Upper lobe of left lung (tissue), 6 donors: ENCODE results near the gene DDX3X. TPM values are rescaled to one million over a fixed set of nuclear protein-coding genes. Genes with fewer than 3 reads are reported as not detected.

Source experiments
- ATAC-seq, 2 donors: fragments of 200-7000 bp; cut with Tn5 transposase; one replicate each; pipeline ENCODE4 v1.9.1; 2022; ENCODE audit warnings: mild to moderate bottlenecking in 2 of 2, moderate library complexity in 2 of 2; ENCODE audit not compliant: low FRiP score in 2 of 2
- DNase-seq, 2 donors: peaks; one replicate each; pipeline ENCODE4 v3.0.0-alpha.2; 2019 to 2020
- H3K27ac ChIP-seq, 4 donors: fragments of 200-600 bp; sonication (generic); one replicate each; pipeline ENCODE4 v1.5.1; 2016 to 2019
- H3K27me3 ChIP-seq, 4 donors: fragments of 200-600 bp; sonication (generic); one replicate each; pipeline ENCODE4 v1.5.1; 2017 to 2019
- H3K36me3 ChIP-seq, 4 donors: fragments of 200-600 bp; sonication (generic); one replicate each; pipeline ENCODE4 v1.5.1; 2016 to 2019
- H3K4me1 ChIP-seq, 4 donors: fragments of 200-600 bp; sonication (generic); one replicate each; pipeline ENCODE4 v1.5.1; 2018 to 2019
- H3K4me3 ChIP-seq, 4 donors: fragments of 200-600 bp; sonication (generic); one replicate each; pipeline ENCODE4 v1.5.1; 2017 to 2019; ENCODE audit warnings: mild to moderate bottlenecking in 2 of 4, moderate library complexity in 1 of 4
- H3K9me3 ChIP-seq, 4 donors: fragments of 200-600 bp; sonication (generic); one replicate each; pipeline ENCODE4 v1.5.1; 2018 to 2019
- EP300 ChIP-seq, 4 donors: sonication (generic); formaldehyde crosslinking; IDR thresholded peaks; one replicate each; pipeline ENCODE4 v1.5.1; 2017; ENCODE audit warnings: antibody characterized with exemption in 4 of 4, control low read depth in 2 of 4
- POLR2A ChIP-seq, 4 donors: fragments of 450-650 bp; IDR thresholded peaks; one replicate each; pipeline ENCODE4 v1.5.1; 2016 to 2017; ENCODE audit warnings: antibody characterized with exemption in 4 of 4, mild to moderate bottlenecking in 2 of 4
- POLR2AphosphoS5 ChIP-seq, 2 donors: sonication (generic); formaldehyde crosslinking; IDR thresholded peaks; one replicate each; pipeline ENCODE4 v1.5.1; 2017; ENCODE audit warnings: antibody characterized with exemption in 2 of 2
- WGBS, 2 donors: methylation state at CpG; one replicate each; pipeline ENCODE4 v1.1.5; 2017 to 2018; 5-methylcytosine and 5-hydroxymethylcytosine counted together
- total RNA-seq, 6 donors: library from RNA; depleted of rRNA in 4 of 6; stranded (reverse); fragments of >200 nt in 4 of 6; gene quantifications; one replicate each; pipeline versions ENCODE4 v1.1.0 to v1.2.1, GENCODE V29; 2016 to 2021
- TF ChIP-seq, protein P1 (sequence below), 6 experiments: fragments of 450-650 bp in 4 of 6; fragments of 200-600 bp in 2 of 6; sonication (generic) in 2 of 6; IDR thresholded peaks; one replicate each; pipeline ENCODE4 v1.5.1; 2016 to 2019; ENCODE audit warnings: antibody characterized with exemption in 6 of 6
- donor health status: DM: no; HTN: no; CAD: no; lungs with moderate emphysema.
- donor health status: DM: no; HTN: yes; CAD: no; lungs with severe emphysema.

Gene DDX3X
- total RNA-seq, 6 donors from 2014 or later: 158 to 294 (median 244) TPM

DNA sequence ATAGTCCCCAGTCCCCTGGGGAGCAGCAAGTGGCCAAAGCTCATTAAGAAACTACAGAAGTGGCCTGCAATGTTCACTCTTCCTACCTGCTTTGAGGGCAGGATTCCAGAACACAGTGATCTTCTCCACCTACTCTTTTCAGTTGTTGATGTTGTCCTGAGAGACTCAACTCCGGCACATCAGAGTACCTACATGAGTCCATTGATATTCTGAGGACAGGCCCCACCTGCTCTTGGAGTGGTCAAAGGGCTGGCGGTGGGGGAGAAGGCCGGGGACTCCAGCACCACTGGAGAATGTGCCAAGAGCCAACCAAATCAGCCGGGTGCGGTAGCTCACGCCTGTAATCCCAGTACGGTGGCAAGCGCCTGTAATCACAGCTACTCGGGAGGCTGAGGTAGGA, 29.8 kb upstream of the DDX3X start:
- TF ChIP-seq, protein P1, sequence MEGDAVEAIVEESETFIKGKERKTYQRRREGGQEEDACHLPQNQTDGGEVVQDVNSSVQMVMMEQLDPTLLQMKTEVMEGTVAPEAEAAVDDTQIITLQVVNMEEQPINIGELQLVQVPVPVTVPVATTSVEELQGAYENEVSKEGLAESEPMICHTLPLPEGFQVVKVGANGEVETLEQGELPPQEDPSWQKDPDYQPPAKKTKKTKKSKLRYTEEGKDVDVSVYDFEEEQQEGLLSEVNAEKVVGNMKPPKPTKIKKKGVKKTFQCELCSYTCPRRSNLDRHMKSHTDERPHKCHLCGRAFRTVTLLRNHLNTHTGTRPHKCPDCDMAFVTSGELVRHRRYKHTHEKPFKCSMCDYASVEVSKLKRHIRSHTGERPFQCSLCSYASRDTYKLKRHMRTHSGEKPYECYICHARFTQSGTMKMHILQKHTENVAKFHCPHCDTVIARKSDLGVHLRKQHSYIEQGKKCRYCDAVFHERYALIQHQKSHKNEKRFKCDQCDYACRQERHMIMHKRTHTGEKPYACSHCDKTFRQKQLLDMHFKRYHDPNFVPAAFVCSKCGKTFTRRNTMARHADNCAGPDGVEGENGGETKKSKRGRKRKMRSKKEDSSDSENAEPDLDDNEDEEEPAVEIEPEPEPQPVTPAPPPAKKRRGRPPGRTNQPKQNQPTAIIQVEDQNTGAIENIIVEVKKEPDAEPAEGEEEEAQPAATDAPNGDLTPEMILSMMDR (IDR thresholded peaks at IDR 0.05): no peak
- TF ChIP-seq EP300 (IDR thresholded peaks at IDR 0.05): no peak
- TF ChIP-seq POLR2A (IDR thresholded peaks at IDR 0.05): no peak
- no peak for TF ChIP-seq POLR2AphosphoS5 (IDR thresholded peaks at IDR 0.05)
- ATAC-seq (no peak), DNase-seq (no peak)
- no peaks in the 10 kb centered on the region for H3K9me3 ChIP-seq
- H3K27me3 ChIP-seq: no peaks in the 10 kb centered on the region
- no peaks in the 10 kb centered on the region for H3K36me3 ChIP-seq
- H3K4me3 ChIP-seq: no peak overlapping the region
- H3K4me1 ChIP-seq: peaks cover 0 to 5% (median 3%) of the 10 kb centered on the region in 4 donors
- H3K27ac ChIP-seq: no peak overlapping the region
- WGBS, 2 donors: 97 to 100% methylated on average over 1 to 9 of the region's 9 CpGs

DNA sequence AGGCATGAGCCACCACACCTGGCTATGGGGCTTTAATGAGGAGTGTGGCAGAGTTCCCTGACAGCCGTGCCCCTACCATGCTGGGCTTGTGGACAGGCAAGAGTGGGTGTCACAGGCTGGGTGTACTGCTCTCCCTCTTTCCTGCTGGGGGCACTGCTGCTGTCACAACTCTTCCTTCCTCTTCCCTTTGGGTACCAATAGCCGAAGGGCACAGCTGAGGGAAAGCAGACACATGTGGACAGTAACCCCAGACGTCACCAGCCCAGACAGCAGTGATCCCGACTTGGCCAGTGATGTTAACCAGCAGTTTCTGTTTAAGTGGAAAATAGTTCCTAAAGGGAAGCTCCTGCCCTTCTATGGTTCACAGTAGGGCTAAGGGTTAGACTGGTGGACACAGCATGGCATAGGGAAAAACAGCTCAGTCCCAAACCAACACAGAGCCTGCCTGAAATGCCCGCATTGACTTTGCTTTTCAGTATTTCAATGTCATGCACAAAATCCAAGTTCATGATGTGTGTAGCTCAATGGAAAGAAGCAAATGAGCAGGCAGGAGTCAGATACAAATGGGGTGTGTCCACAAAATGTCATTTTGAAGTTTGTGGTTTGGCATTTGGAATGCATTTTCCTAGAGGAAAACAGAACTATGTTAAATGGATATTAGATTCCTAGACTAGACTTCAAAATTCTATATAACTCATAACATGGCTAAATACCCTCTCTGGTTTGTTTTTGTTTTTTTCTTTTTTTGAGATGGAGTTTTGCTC, 24.9 kb upstream of the DDX3X start:
- Histone ChIP-seq H3K4me1 (no peaks in the 10 kb centered on the region), H3K4me3 (no peak overlapping the region), H3K27ac (no peak overlapping the region), H3K9me3 (no peaks in the 10 kb centered on the region), H3K36me3 (no peaks in the 10 kb centered on the region), H3K27me3 (no peaks in the 10 kb centered on the region)
- DNase-seq (peak in 1 of 2 donors; percentile 38), ATAC-seq (peak in 1 of 2 donors; percentile 35)
- 86 to 100% methylated on average over 1 to 5 of the region's 5 CpGs for WGBS, 2 donors
- TF ChIP-seq POLR2AphosphoS5 (IDR thresholded peaks at IDR 0.05) (no peak), POLR2A (IDR thresholded peaks at IDR 0.05) (no peak), EP300 (IDR thresholded peaks at IDR 0.05) (no peak)
- TF ChIP-seq, protein P1 (IDR thresholded peaks at IDR 0.05): no peak

DNA sequence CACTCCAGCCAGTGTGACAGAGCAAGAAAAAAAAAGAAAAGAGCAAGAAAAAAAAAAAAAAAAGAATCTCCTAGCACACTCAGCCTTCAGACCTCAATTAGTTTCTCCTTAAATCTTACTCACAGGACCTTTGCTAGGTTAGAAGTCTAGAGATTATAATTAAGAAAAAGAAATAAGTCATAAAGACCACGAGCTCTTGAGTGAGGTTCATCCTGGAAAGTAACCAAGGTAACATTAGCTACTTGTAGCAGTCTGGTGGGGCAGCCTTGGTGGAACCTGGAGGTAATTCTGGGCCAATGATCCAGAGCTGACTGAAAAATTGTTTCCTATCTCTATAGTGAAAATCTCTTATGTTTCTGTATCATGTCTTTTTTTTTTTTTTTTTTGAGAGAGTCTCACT, 21.2 kb upstream of the DDX3X start:
- Histone ChIP-seq H3K4me1 (no peaks in the 10 kb centered on the region), H3K27me3 (no peaks in the 10 kb centered on the region), H3K36me3 (no peaks in the 10 kb centered on the region), H3K27ac (no peak overlapping the region), H3K4me3 (no peak overlapping the region), H3K9me3 (no peaks in the 10 kb centered on the region)
- no peak for TF ChIP-seq POLR2A (IDR thresholded peaks at IDR 0.05)
- TF ChIP-seq, protein P1 (IDR thresholded peaks at IDR 0.05): no peak
- no peak for TF ChIP-seq POLR2AphosphoS5 (IDR thresholded peaks at IDR 0.05)
- TF ChIP-seq EP300 (IDR thresholded peaks at IDR 0.05): no peak
- no peak for ATAC-seq
- WGBS, 2 donors: 80 to 88% methylated on average over 1 of the region's 1 CpG
- no peak for DNase-seq

DNA sequence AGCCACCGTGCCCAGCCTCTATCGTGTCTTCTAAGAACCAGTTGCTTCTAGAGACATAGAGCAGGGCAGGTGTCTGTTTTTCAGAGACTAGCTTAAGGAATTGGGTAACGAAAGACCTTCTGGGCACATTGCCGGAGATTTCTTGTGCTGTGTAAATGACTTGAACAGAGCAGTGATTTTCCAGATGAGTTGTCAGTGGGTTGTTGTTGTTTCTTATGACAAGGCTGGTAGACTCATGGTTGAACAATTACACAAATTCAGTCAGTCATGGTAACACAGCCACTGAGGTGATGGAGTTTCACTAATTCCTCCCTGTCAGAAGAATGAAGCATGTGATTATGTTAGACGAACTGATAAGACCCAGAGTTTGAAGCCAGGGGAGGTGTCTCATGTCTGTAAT, 20.5 kb upstream of the DDX3X start:
- no peaks in the 10 kb centered on the region for H3K4me1 ChIP-seq
- no peak overlapping the region for H3K4me3 ChIP-seq
- ATAC-seq (no peak), DNase-seq (no peak)
- H3K27me3 ChIP-seq: no peaks in the 10 kb centered on the region
- no peaks in the 10 kb centered on the region for H3K36me3 ChIP-seq
- WGBS, 2 donors: 91 to 92% methylated on average over 3 to 5 of the region's 5 CpGs
- H3K27ac ChIP-seq: no peak overlapping the region
- TF ChIP-seq, protein P1 (IDR thresholded peaks at IDR 0.05): no peak
- TF ChIP-seq POLR2A (IDR thresholded peaks at IDR 0.05) (no peak), POLR2AphosphoS5 (IDR thresholded peaks at IDR 0.05) (no peak), EP300 (IDR thresholded peaks at IDR 0.05) (no peak)
- H3K9me3 ChIP-seq: no peaks in the 10 kb centered on the region

DNA sequence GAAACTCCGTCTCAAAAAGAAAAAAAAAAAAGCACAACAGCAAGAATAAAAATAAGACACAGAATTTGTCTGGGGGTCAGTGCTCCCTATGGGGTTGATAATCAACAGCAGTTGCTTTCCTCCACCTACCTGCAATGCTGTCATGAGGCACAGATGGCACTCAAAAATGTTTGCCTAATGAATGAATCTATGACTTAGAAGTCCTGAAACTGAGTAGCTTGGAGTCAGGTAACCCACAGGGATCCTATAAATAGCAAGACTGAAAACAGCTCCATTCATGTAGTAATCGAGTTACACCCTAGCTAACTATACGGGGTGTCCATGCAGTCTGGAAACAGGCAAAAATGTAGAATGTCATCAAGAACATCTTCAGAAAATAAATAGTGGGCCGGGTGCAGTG, 19.8 kb upstream of the DDX3X start:
- no peak overlapping the region for H3K4me3 ChIP-seq
- ATAC-seq: no peak
- WGBS, 2 donors: 81 to 89% methylated on average over 4 of the region's 4 CpGs

More for the DNA sequence above, 19.8 kb upstream of the DDX3X start:
- Histone ChIP-seq H3K9me3 (no peaks in the 10 kb centered on the region), H3K36me3 (no peaks in the 10 kb centered on the region), H3K27me3 (no peaks in the 10 kb centered on the region), H3K4me1 (no peaks in the 10 kb centered on the region), H3K27ac (no peak overlapping the region)
- no peak for DNase-seq
- TF ChIP-seq POLR2A (IDR thresholded peaks at IDR 0.05) (no peak), POLR2AphosphoS5 (IDR thresholded peaks at IDR 0.05) (no peak), EP300 (IDR thresholded peaks at IDR 0.05) (no peak)
- TF ChIP-seq, protein P1 (IDR thresholded peaks at IDR 0.05): no peak
